HepG2 (cell line): ENCODE measurements around the gene LMAN2. TPM values are rescaled to one million over a fixed set of nuclear protein-coding genes. Genes with fewer than 3 reads are reported as not detected.

Experiments
- FOXK1 ChIP-seq: sonication (generic); formaldehyde crosslinking; IDR thresholded peaks from 2 replicates; pipeline ENCODE4 v1.4.0; 2020; ENCODE audit warnings: low read depth, missing genetic modification reagents, borderline replicate concordance
- GABPA ChIP-seq, 2 experiments: IDR thresholded peaks; 2 replicates each; pipeline ENCODE4 v1.6.1; 2011 to 2016; ENCODE audit warnings: low read depth in 2 of 2, low read length in 1 of 2, missing biosample characterization in 1 of 2, missing genetic modification characterization in 1 of 2
- IKZF1 ChIP-seq: fragments of 450-650 bp; IDR thresholded peaks from 2 replicates; pipeline ENCODE4 v1.7.1; 2016
- KDM2A ChIP-seq: sonication (generic); formaldehyde crosslinking; IDR thresholded peaks from 2 replicates; pipeline ENCODE4 v1.4.0; 2020; ENCODE audit warnings: low read depth, missing genetic modification reagents, borderline replicate concordance
- KDM5A ChIP-seq: fragments of 200-600 bp; sonication (generic); IDR thresholded peaks from 2 replicates; pipeline ENCODE4 v1.7.0; 2018; ENCODE audit warnings: antibody characterized with exemption, mild to moderate bottlenecking, low read length, borderline replicate concordance
- NFE2 ChIP-seq: sonication (generic); formaldehyde crosslinking; IDR thresholded peaks from 2 replicates; pipeline ENCODE4 v1.4.0; 2020; ENCODE audit warnings: missing genetic modification reagents
- RFX3 ChIP-seq: IDR thresholded peaks from 2 replicates; pipeline ENCODE4 v1.6.1; 2016; ENCODE audit warnings: missing biosample characterization, missing genetic modification reagents
- SIN3A ChIP-seq: IDR thresholded peaks from 2 replicates; pipeline ENCODE4 v1.6.1; 2011; ENCODE audit warnings: low read depth, mild to moderate bottlenecking, control low read depth, low read length, borderline replicate concordance
- SP1 ChIP-seq, 2 experiments: fragments of 450-650 bp in 1 of 2; sonication (generic) in 1 of 2; formaldehyde crosslinking in 1 of 2; IDR thresholded peaks; 2 replicates each; pipeline versions ENCODE4 v1.4.0 to v1.6.1; 2016 to 2020; ENCODE audit warnings: missing genetic modification reagents in 1 of 2
- SRF ChIP-seq: IDR thresholded peaks from 2 replicates; pipeline ENCODE4 v1.6.1; 2011; ENCODE audit warnings: mild to moderate bottlenecking, low read depth, low read length, moderate library complexity
- TAF1 ChIP-seq: sonication (generic); formaldehyde crosslinking; IDR thresholded peaks from 2 replicates; pipeline ENCODE4 v1.4.0; 2020; ENCODE audit warnings: missing genetic modification reagents
- ZNF564 ChIP-seq: sonication (generic); formaldehyde crosslinking; IDR thresholded peaks from 2 replicates; pipeline ENCODE4 v1.8.1; 2023; ENCODE audit warnings: mild to moderate bottlenecking, missing genetic modification reagents
- ZNF567 ChIP-seq: sonication (generic); formaldehyde crosslinking; IDR thresholded peaks from 2 replicates; pipeline ENCODE4 v1.8.1; 2023; ENCODE audit warnings: mild to moderate bottlenecking, missing genetic modification reagents, borderline replicate concordance
- ZNF572 ChIP-seq: sonication (generic); formaldehyde crosslinking; IDR thresholded peaks from 2 replicates; pipeline ENCODE4 v1.5.1; 2020; ENCODE audit warnings: mild to moderate bottlenecking, missing genetic modification reagents
- polyA plus RNA-seq, 8 experiments: library from polyadenylated mRNA; depleted of rRNA in 3 of 8; stranded (reverse) in 7 of 8; unstranded in 1 of 8; fragments of >200 nt; fragmentation: Illumina TruSeq in 4 of 8; extraction: Trizol in 4 of 8; gene quantifications; 2 replicates each; pipeline versions ENCODE4 v1.2.1 to v1.2.3, GENCODE V29; 2011 to 2016; ENCODE audit warnings: low read depth in 4 of 8, missing spikeins in 1 of 8, mixed read lengths in 1 of 8; ENCODE audit not compliant: insufficient read depth in 1 of 8
- total RNA-seq, 5 experiments: library from RNA; depleted of rRNA; stranded (reverse); fragments of >200 nt; fragmentation: Illumina TruSeq; extraction: Trizol; gene quantifications; 2 replicates each; pipeline ENCODE4 v1.2.3, GENCODE V29; 2016; ENCODE audit warnings: low read depth in 1 of 5
- TF ChIP-seq, protein P1 (sequence below): sonication (generic); formaldehyde crosslinking; IDR thresholded peaks from 2 replicates; pipeline ENCODE4 v1.4.0; 2020; ENCODE audit warnings: missing genetic modification reagents, mild to moderate bottlenecking, borderline replicate concordance
- TF ChIP-seq, protein P2 (sequence below): sonication (generic); formaldehyde crosslinking; IDR thresholded peaks from 2 replicates; pipeline ENCODE4 v1.5.0; 2020; ENCODE audit warnings: missing genetic modification reagents, mild to moderate bottlenecking, borderline replicate concordance
- TF ChIP-seq, protein P3 (sequence below): IDR thresholded peaks from 2 replicates; pipeline ENCODE4 v1.6.1; 2016; ENCODE audit warnings: missing compliant biosample characterization, missing genetic modification reagents, borderline replicate concordance
- TF ChIP-seq, protein P4 (sequence below): sonication (generic); formaldehyde crosslinking; IDR thresholded peaks from 2 replicates; pipeline ENCODE4 v1.4.0; 2020; ENCODE audit warnings: missing genetic modification reagents
- TF ChIP-seq, protein P5 (sequence below): sonication (generic); formaldehyde crosslinking; IDR thresholded peaks from 2 replicates; pipeline ENCODE4 v1.8.1; 2023; ENCODE audit warnings: mild to moderate bottlenecking, missing genetic modification reagents, borderline replicate concordance

Gene LMAN2
- total and polyA plus RNA-seq, 2 of the 13 experiments (the other 11 are each of a cell fraction or from before 2014, with no cell fraction given) = 191 to 197 TPM

DNA sequence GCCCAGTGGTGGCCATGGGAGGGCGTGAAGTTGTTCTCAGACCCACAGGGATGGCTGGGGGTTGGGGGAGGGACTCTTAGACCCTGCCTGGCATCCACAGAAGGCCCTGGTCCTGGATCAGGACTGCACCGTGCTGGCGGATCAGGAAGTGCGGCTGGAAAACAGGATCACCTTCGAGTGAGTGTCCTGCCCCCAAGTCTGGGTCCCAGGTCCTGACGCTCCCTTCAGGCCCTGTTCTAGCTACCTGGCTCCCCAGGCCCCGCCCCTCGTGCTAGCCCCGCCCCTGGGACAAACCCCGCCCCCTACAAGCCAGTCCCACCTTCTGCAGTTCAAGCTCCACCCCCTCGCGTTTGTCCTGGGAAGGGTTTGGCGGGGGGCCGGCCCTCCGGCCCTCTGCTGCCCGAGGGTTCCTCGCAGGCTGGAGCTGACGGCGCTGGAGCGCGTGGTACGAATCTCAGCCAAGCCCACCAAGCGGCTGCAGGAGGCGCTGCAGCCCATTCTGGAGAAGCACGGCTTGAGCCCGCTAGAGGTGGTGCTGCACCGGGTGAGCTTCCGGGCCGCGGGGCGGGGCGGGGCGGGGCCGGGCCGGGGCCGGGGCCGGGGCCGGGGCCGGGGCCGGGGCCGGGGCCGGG, 19.1 kb upstream of the LMAN2 start (continued):
- TF ChIP-seq, protein P1, sequence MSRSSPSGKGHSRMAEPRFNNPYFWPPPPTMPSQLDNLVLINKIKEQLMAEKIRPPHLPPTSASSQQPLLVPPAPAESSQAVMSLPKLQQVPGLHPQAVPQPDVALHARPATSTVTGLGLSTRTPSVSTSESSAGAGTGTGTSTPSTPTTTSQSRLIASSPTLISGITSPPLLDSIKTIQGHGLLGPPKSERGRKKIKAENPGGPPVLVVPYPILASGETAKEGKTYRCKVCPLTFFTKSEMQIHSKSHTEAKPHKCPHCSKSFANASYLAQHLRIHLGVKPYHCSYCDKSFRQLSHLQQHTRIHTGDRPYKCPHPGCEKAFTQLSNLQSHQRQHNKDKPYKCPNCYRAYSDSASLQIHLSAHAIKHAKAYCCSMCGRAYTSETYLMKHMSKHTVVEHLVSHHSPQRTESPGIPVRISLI (CRISPR knock-in tag) = no peak
- no peak for TF ChIP-seq FOXK1 (CRISPR knock-in tag)
- no peak for TF ChIP-seq KDM5A
- TF ChIP-seq ZNF564 = no peak
- TF ChIP-seq, protein P2, sequence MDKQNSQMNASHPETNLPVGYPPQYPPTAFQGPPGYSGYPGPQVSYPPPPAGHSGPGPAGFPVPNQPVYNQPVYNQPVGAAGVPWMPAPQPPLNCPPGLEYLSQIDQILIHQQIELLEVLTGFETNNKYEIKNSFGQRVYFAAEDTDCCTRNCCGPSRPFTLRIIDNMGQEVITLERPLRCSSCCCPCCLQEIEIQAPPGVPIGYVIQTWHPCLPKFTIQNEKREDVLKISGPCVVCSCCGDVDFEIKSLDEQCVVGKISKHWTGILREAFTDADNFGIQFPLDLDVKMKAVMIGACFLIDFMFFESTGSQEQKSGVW (CRISPR knock-in tag) = no peak
- no peak for TF ChIP-seq ZNF572
- TF ChIP-seq SP1 (IDR thresholded peaks at IDR 0.05) = no peak
- peak; percentile 49; the same call in 1 of the 2 replicates for TF ChIP-seq SP1 (CRISPR knock-in tag; IDR thresholded peaks at IDR 0.05)
- no peak for TF ChIP-seq SIN3A
- TF ChIP-seq, protein P3, sequence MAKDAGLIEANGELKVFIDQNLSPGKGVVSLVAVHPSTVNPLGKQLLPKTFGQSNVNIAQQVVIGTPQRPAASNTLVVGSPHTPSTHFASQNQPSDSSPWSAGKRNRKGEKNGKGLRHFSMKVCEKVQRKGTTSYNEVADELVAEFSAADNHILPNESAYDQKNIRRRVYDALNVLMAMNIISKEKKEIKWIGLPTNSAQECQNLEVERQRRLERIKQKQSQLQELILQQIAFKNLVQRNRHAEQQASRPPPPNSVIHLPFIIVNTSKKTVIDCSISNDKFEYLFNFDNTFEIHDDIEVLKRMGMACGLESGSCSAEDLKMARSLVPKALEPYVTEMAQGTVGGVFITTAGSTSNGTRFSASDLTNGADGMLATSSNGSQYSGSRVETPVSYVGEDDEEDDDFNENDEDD (CRISPR knock-in tag) = peak; percentile 88; the same call in 1 of the 2 replicates
- TF ChIP-seq ZNF567 (CRISPR knock-in tag) = no peak
- TF ChIP-seq GABPA (IDR thresholded peaks at IDR 0.05; ENCODE audit: low read depth, low read length) = no peak
- TF ChIP-seq GABPA (CRISPR knock-in tag; IDR thresholded peaks at IDR 0.05; ENCODE audit: low read depth) = peak; percentile 47; the same call in 1 of the 2 replicates
- no peak for TF ChIP-seq RFX3 (CRISPR knock-in tag)
- peak; percentile 47; the same call in 1 of the 2 replicates for TF ChIP-seq TAF1 (CRISPR knock-in tag)
- TF ChIP-seq, protein P4, sequence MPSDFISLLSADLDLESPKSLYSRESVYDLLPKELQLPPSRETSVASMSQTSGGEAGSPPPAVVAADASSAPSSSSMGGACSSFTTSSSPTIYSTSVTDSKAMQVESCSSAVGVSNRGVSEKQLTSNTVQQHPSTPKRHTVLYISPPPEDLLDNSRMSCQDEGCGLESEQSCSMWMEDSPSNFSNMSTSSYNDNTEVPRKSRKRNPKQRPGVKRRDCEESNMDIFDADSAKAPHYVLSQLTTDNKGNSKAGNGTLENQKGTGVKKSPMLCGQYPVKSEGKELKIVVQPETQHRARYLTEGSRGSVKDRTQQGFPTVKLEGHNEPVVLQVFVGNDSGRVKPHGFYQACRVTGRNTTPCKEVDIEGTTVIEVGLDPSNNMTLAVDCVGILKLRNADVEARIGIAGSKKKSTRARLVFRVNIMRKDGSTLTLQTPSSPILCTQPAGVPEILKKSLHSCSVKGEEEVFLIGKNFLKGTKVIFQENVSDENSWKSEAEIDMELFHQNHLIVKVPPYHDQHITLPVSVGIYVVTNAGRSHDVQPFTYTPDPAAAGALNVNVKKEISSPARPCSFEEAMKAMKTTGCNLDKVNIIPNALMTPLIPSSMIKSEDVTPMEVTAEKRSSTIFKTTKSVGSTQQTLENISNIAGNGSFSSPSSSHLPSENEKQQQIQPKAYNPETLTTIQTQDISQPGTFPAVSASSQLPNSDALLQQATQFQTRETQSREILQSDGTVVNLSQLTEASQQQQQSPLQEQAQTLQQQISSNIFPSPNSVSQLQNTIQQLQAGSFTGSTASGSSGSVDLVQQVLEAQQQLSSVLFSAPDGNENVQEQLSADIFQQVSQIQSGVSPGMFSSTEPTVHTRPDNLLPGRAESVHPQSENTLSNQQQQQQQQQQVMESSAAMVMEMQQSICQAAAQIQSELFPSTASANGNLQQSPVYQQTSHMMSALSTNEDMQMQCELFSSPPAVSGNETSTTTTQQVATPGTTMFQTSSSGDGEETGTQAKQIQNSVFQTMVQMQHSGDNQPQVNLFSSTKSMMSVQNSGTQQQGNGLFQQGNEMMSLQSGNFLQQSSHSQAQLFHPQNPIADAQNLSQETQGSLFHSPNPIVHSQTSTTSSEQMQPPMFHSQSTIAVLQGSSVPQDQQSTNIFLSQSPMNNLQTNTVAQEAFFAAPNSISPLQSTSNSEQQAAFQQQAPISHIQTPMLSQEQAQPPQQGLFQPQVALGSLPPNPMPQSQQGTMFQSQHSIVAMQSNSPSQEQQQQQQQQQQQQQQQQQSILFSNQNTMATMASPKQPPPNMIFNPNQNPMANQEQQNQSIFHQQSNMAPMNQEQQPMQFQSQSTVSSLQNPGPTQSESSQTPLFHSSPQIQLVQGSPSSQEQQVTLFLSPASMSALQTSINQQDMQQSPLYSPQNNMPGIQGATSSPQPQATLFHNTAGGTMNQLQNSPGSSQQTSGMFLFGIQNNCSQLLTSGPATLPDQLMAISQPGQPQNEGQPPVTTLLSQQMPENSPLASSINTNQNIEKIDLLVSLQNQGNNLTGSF (CRISPR knock-in tag) = no peak
- TF ChIP-seq SRF = no peak
- TF ChIP-seq KDM2A = peak; percentile 83; the same call in 1 of the 2 replicates
- no peak for TF ChIP-seq IKZF1
- TF ChIP-seq NFE2 = no peak
- TF ChIP-seq, protein P5, sequence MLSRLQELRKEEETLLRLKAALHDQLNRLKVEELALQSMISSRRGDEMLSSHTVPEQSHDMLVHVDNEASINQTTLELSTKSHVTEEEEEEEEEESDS (CRISPR knock-in tag) = 0 out of 2 replicates have a peak, but pooled peaks have one; percentile 59
